Left renal cortex interstitium (tissue), 4 donors: Measurements from ENCODE around the gene ATP6V1F. TPM values are rescaled to one million over a fixed set of nuclear protein-coding genes. Genes with fewer than 3 reads are reported as not detected.

ENCODE experiments used
- DNase-seq, 4 donors: peaks; one replicate each; pipeline ENCODE4 v3.0.0-alpha.2; 2013; ENCODE audit warnings: low read depth in 4 of 4, low spot score in 2 of 4, missing footprints in 1 of 4
- polyA plus RNA-seq, 4 donors: library from polyadenylated mRNA; unstranded; fragments of 120-200 nt; gene quantifications; one replicate each; pipeline ENCODE4 v1.2.1, GENCODE V29; 2013; ENCODE audit not compliant: insufficient read length in 4 of 4

ATP6V1F gene
- polyA plus RNA-seq, 4 donors, result 228 to 254 (median 236) TPM

- no peak for DNase-seq
Observed at GRCh38 chr7:128893251-128894100, 30.8 kb downstream of the ATP6V1F start.

- no peak for DNase-seq
Observed at GRCh38 chr7:128894101-128894440, 31.4 kb downstream of the ATP6V1F start.

- no peak for DNase-seq
Observed at GRCh38 chr7:128895320-128895719, 32.7 kb downstream of the ATP6V1F start.

GRCh38 chr7:128899392-128899791, 36.7 kb downstream of the ATP6V1F start:
- no peak for DNase-seq

- no peak for DNase-seq
Observed at GRCh38 chr7:128900237-128900636, 37.6 kb downstream of the ATP6V1F start.

- DNase-seq, result no peak
Observed at GRCh38 chr7:128902761-128903585, 40.3 kb downstream of the ATP6V1F start.

GRCh38 chr7:128903621-128904361, 41.1 kb downstream of the ATP6V1F start:
- DNase-seq, result no peak

GRCh38 chr7:128904381-128905197, 41.9 kb downstream of the ATP6V1F start:
- no peak for DNase-seq

- DNase-seq, result no peak
Observed at GRCh38 chr7:128906001-128906765, 43.5 kb downstream of the ATP6V1F start.

GRCh38 chr7:128906766-128907559, 44.3 kb downstream of the ATP6V1F start:
- no peak for DNase-seq

- no peak for DNase-seq
Observed at GRCh38 chr7:128908750-128909624, 46.3 kb downstream of the ATP6V1F start.

GRCh38 chr7:128909625-128910568, 47.2 kb downstream of the ATP6V1F start:
- DNase-seq, result peak in 2 of 4 donors; percentile 61 to 67

- no peak for DNase-seq
Observed at GRCh38 chr7:128910569-128910945, 47.9 kb downstream of the ATP6V1F start, which contains the start of gene KCP. Gene KCP, minus strand, starts transcription at chr7:128910709. Its CDS starts 33 bp downstream, at chr7:128910676.

- DNase-seq, result peak in 2 of 4 donors; percentile 49 to 67
Observed at GRCh38 chr7:128911423-128912031, 48.9 kb downstream of the ATP6V1F start.

GRCh38 chr7:128912281-128912680, 49.6 kb downstream of the ATP6V1F start:
- no peak for DNase-seq
